ENCODE data around the gene KCNQ4.

KCNQ4 gene

DNA sequence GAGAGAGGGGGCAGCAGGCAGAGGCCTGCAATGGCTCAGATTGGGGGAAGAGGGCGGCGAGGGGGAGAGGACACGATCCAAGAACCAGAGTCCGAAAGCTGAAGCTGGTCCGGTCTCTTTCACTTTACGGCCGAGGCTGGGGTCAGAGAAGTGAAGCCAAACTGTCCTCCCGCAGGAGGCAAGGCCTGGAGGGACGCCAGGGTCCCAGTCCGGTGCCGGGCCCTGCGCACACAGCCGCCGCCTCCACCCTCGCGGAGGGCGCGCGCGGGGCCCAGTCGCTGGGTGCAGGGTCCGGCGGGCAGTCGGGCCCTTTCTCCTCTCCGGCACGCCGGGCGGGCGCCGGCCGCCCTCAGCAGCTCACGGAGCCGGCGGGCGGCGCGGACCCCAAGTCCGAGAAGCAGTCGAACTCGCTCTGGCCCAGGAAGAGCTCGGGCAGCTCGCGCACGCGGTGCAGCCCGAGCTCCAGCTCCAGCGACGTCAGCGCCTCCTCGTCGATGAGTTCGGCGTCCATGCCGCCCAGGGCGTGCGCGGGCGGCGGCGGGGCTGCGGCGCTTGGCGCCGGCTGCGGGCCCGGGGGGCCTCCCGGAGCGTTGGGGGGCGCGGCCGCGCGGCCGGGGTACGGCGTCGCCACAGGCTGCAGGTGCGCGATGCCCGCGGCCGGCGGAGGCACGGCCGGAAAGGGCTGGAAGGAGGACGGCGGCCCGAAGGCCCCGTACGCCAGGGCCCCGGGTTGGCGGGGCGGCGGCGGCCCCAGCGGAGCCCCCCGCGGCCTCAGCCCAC, 77.8 kb downstream of the KCNQ4 start:
- no peak for DNase-seq (ENCODE audit: low read depth in 2 of 2)

DNA sequence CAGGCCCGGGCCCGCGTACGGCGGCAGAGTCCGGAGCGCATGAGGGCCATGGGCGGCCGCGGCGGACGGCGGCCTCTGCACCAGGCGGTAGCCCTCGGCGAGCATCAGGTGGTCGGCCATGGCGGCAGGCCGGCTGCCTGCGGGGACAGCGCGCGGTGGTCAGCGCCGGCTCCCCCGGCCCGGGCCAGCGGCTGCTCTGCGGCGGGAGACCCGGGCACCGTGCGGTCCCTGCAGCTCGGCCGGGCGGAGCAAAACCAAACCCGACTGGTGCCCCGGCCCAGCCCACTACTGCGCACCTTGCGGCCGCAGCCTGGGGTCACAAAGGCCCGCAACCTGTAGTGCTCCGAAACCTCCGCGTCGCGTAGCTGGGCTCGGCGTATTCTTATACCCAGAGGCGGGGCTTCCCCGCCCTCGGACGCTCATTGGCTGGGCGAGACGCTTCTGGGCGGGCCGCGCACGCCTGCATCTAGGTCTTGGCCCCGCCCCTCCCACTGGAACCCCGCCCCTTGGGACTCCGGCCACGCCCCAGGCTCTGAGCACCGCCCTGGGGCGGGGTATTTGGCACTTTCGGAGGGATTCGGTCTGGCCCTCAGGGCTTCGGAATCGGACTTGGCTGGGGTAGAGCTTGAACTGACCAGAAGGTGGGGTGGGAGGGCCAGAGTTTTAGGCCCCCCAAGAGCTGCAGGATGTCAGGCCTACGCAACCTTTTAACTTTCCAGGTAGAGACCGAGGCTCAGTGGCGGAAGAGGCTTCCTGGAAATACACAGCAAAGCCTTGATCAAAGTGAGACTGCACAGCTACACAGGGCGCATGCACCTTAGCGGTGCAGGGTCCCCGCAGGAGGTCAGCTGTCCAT, 78.6 kb downstream of the KCNQ4 start, which contains the start of gene CITED4:
CITED4 (minus strand) TSS at position 356 of the 856 bp plus-strand sequence; CDS start at position 120, 236 bp downstream.
- DNase-seq (ENCODE audit: low read depth in 2 of 2), result peak; percentile 90 to 95

GRCh38 chr1:40868051-40868723, 84.6 kb downstream of the KCNQ4 start:
- DNase-seq (ENCODE audit: low read depth in 2 of 2), result no peak

GRCh38 chr1:40870135-40870728, 86.6 kb downstream of the KCNQ4 start:
- no peak for DNase-seq (ENCODE audit: low read depth in 2 of 2)

DNA sequence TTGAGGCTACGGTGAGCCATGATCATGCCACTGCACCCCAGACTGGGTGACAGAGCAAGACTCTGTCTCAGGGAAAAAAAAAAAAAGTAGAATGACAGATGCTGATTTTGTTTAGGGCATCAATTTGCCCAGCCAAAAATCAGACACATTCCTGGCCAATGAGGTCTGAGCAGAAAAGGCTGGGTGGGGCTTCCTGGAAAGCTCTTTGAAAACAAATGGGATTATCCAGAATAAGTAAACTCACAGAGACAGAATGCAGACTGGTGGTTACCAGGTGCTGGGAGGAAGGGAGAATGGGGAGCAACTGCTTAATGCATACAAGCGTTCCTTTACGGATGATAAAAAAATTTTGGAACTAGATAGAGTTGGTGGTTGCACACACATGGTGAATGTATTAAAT, 88.7 kb downstream of the KCNQ4 start:
- no peak for DNase-seq (ENCODE audit: low read depth in 2 of 2)

DNA sequence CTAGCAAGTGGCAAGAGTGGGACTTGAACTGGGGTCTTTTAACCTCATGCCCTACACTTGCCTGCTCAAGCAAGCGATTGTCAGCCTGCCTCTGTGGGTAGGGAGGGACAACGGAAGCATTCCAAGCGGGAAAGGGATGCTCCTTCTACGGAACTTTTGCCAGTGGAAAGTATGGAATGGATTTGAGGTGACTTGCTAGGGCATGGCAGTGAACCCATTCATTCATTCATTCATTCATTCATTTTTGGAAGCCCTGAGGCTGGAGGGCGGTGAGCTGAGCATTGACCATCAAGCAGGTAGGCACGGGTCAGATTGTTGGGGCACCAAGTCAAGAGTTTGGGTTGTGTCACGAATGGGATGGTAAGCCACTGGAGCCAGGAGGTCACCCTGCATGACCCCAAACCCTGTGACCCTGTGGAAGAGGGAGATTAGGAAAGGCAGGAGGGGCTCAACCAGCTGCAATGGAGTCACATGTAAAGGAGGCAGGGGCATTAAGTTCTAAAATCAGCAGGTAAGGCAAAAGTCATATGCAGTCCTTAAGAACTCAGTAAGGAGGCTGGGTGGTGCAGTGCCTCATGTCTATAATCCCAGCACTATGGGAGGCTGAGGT, 90.4 kb downstream of the KCNQ4 start:
- DNase-seq (ENCODE audit: low read depth in 2 of 2), result no peak

- DNase-seq (ENCODE audit: low read depth in 2 of 2), result no peak
Measured at GRCh38 chr1:40876436-40876761, 92.8 kb downstream of the KCNQ4 start.

- DNase-seq (ENCODE audit: low read depth in 2 of 2), result no peak
Measured at GRCh38 chr1:40876891-40877290, 93.3 kb downstream of the KCNQ4 start.

DNA sequence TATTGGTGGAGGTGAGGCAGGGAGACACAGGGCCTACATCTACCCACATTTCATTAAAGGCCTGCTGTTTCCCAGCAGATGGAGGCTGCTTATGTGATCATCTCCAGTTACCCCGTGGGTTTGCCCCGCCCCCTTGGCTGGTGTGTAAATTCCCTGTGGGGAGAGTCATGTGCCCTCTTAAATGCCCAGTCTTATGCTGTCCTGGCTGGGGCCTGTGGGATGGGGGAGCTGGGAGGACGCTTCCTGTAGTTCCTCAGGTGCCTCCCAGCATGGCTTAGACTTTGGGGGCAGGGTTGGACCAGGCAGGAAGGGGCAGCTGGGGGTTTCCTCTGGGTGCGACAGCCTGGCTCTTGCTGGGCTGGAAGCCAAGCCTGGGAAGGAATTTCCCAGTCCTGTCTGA, 94.1 kb downstream of the KCNQ4 start:
- DNase-seq (ENCODE audit: low read depth in 2 of 2), result no peak

GRCh38 chr1:40878906-40879305, 95.3 kb downstream of the KCNQ4 start:
- DNase-seq (ENCODE audit: low read depth in 2 of 2), result no peak

- no peak for DNase-seq (ENCODE audit: low read depth in 2 of 2)
Measured at GRCh38 chr1:40879482-40880175, 96.0 kb downstream of the KCNQ4 start.

DNA sequence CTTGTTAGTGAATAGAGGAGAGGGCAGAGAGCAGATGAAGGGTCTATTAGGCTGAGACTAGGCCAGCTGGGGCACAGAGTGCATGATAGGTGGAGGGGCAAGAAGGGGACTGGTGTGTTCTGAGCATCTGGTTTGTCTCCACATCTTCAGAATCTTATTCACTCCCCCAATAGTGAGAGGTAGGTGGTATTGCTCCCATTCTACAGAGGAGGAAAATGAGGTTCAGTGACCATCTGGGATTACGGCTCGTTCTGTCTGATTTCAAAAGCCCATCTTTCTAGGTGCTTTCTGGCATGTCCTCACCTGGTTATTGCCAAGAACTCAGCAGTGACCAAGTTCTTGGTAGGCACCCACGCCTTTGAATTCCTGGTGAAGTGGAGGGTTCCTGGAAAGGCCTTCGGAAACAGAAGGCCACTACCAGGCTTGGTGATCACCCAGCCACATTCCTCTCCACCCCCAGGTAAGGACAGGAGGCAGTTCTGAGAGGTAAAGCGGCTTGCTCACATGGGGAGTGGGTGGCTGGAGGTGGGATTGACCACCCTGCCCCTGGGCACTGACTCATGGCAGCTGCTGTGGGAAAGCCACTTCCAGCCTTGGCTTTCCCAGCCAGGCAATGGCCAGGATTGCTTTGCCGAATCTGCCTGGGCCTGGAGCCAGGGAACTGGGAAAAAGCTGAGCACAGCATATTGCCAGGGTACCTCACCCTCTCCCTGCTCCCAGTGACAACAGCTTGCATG, 97.4 kb downstream of the KCNQ4 start:
- no peak for DNase-seq (ENCODE audit: low read depth in 2 of 2)

DNA sequence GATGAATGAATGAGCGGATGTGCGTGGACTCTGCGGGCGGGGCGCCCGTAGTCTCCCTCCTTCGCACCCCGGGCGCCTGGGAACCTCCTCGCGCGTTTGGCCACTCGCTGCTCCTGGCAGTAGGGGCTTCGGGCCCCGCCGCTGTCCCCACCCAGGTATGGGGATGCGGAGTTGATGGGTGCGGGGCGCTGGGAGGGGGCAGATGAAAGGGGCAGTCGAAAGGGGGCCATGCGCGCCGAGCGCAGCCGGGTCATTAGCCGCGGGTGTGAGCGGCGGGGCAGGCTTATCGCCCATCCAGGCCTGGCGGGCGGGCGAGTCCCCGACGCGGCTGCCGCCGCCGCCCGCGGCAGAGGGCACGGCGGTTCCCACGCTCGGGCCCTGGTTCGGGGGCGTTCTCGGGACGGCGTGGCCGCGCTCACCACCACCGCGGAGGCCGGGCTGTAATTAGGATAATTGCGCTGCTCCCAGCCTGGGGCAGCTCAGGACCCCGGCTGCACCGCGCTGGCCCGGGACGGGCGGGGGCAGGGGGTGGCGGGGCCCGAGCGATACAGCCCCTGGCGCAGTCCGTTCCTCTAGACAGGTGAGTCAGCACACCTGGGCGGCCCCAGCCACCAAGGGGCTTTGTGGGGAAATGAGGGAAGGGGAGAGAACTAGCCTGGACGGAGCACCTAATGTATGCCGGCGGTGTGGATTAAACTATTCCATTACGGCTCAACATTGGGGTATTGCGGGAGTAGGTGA, 100.6 kb downstream of the KCNQ4 start:
- DNase-seq (ENCODE audit: low read depth in 2 of 2), result no peak

GRCh38 chr1:40886318-40887011, 102.9 kb downstream of the KCNQ4 start:
- DNase-seq (ENCODE audit: low read depth in 2 of 2), result no peak

DNA sequence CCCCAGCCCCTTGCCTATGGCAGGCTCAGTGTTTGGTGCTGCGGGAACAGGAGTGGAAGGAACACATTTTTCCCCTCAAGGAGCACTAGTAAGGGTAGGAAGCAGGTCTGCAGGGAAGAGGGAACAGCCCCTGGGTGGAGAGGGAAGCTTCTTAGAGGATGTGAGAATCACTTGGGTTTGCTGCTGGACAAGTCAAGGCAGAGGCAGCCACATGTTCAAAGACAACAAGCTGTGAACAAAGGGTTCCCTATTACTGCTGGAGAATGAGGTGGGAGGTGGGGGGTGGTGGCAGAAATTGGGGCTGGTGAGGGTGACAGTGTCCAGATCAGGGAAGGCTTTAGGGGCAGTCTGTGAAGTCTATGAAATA, 103.4 kb downstream of the KCNQ4 start:
- no peak for DNase-seq (ENCODE audit: low read depth in 2 of 2)

- no peak for DNase-seq (ENCODE audit: low read depth in 2 of 2)
Measured at GRCh38 chr1:40887652-40888051, 104.1 kb downstream of the KCNQ4 start.

Measured in stimulated activated CD4-positive, alpha-beta T cell treated with anti-CD3 and anti-CD28 coated beads, Interleukin-15, amount 100 ng/mL, for 48 hours (primary cell).